Activated CD8-positive, alpha-beta memory T cell treated with anti-CD3 and anti-CD28 coated beads for 1 hour (primary cell): ENCODE results near the gene RBMS1.

Source experiments
- DNase-seq, 2 donors: peaks; one replicate each; pipeline ENCODE4 v3.0.0-alpha.2; 2020; ENCODE audit warnings: low read depth in 1 of 2; ENCODE audit errors: extremely low read depth in 1 of 2

RBMS1 gene

GRCh38 chr2:160310118-160310828 lies 183.3 kb downstream of the RBMS1 start:
- no peak for DNase-seq

DNA sequence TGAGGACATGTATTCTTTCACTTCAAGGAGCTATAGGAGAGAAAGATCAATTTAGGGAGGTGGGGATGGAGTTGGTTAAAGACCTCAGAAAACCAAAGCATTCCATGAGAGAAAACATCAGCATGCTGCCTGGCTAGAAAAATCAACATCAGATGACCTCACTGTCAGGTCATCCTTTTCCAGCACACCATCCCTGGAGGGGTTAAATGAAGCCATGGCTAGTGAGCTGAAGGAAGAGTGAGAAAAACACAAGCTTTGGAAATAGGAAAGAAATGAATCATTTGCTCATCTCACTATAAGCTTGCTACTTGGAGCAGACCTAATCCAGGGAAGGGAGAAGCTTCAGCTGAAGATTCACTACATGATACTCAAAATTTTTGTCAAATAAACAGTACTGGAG lies 184.0 kb downstream of the RBMS1 start:
- no peak for DNase-seq

DNA sequence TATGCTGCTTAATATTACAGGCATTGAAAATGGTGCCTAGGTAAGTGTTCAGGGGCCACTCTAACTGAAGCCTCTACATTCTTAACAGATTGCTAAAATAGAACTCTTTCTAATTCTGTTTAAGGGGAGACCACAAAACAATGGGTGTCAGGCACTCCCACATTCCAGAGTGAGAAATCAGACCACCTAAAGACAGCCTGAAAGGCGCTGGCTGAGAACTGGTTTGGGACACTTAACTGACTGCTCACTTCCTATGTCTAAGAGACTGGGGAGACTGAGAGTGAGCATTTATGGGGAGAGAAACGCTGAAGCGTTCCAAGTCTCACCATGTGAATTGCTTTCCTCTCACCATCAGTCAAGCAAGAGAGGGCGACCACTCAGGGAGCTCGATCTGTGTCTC lies 184.7 kb downstream of the RBMS1 start:
- no peak for DNase-seq

DNA sequence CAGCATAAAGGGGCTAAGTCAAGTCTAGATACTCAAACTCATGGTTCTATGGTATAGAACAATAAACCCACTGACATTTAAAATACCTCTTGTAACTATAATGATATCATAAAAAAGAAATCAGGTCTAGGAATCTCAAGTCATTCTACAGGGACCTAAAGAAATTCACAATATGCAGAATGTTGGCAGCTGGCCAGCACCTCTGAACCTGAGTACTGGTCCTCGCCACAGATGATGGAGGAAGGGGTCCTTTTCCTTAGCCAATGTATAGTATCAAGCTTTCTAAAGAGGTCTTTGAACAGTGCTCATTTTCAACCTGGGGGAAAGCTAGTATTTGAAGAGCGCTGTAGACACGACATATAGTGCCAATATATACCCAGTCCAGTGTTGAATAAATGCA lies 185.1 kb downstream of the RBMS1 start:
- no peak for DNase-seq

GRCh38 chr2:160306985-160307384 lies 186.6 kb downstream of the RBMS1 start:
- DNase-seq = no peak

GRCh38 chr2:160305081-160305750 lies 188.4 kb downstream of the RBMS1 start:
- no peak for DNase-seq

- no peak for DNase-seq
Measured at GRCh38 chr2:160303527-160303926, 190.1 kb downstream of the RBMS1 start.

DNA sequence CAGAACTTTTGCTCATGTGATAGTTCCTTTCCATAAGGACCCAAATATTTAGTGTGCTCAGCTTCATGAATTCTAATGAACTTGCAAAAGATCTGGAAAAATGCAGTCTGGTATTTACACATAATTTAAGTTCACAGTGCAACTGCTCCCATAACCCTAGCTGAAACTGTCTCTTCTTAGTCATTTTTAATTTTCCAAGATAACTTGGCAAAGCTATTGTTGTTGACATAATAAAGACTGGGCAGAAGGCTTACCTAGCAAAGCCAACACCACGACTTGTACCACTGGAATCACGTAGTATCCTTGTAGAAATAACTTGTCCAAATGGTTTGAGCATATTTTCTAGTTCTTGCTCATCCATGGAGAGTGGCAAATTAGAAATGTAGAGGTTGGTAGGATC lies 190.5 kb downstream of the RBMS1 start:
- DNase-seq = no peak

DNA sequence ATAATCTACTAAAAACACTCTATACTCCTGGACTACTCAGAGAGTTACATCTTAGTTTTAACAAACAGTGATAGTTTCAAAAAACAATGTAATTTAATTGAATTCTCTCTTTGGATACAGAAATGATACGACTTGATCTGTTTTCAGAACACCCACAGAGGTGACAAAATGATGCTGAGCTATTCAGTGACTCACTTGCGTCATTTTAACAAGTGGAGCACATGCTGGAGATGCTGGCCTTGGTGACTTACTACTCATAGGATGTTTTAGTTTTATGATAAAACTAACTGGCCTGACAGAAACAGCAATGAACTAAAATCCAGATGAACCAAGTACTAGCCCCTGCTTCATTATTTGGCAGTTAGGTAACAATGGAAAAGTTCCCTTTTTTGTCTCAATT lies 192.2 kb downstream of the RBMS1 start:
- no peak for DNase-seq

DNA sequence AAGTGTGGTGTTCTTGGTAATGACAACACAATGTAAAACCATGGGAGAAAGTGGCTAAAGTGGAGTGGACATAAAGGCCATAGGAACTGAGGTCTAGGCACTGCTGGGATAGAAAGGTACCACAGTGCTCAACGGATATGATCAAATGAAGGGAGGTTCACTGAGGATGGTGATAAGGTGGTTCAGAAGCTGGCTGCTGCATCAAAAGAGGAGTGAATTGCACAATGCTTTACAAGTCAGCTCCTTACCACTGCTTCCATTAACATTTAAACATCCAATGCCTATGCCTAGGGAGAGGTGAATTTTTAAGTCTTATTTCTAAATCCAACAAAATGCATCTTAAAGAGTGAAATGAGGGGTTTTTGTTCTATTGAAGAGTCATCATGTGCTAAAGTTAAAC lies 193.4 kb downstream of the RBMS1 start:
- DNase-seq = no peak

DNA sequence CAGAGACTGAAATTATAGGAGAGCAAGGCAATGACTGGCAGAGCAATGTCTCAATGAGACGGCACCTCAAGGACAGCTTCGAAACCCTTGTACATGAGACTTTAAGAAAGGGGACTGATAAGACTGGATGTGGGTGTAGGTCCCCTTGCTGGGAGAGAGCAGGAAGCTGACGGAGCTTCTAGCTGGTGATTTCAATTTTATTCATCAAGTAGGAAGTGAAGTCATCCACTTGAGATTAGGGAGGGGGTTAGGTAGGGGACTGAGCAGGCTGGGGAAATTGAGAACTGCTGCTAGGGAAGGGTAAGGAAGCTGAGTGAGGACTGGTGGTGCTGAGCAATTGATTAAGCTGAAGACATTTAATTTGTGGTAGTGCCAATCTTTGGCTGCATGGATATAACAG lies 194.1 kb downstream of the RBMS1 start:
- DNase-seq = no peak

- DNase-seq = no peak
Measured at GRCh38 chr2:160298960-160299359, 194.6 kb downstream of the RBMS1 start.

DNA sequence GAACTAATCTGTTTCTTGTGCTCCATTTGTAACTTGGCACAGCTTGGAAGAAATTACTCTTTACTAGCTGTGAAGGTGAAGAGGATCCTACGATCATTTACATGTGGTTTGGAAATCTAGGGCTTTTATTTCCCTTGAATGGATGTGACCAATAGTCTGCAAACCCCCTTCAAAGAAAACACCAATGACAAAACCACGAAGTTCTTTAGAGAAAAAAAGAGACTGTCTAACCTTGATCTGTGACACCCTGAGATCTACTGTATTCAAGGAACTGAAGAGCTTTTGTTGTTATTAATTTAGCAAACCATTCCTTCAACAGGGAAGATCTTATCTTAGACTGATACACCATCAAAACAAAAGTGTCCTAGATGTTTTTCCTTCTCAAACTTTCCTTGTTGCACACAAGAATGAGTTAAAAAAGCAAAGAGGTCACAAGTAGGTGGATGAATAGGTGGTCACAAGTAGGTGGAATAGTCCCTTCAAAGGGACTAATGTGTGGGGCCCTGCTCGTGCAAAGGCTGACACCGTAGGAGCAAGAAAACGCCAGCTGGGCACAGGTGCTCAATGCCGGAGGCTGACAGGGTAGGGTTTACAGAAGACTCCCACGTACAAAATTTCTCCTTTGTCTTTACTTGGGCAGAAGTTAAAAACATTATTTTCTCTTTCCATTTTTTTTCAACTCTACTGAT lies 197.9 kb downstream of the RBMS1 start:
- no peak for DNase-seq

GRCh38 chr2:160294889-160295288 lies 198.7 kb downstream of the RBMS1 start:
- no peak for DNase-seq

DNA sequence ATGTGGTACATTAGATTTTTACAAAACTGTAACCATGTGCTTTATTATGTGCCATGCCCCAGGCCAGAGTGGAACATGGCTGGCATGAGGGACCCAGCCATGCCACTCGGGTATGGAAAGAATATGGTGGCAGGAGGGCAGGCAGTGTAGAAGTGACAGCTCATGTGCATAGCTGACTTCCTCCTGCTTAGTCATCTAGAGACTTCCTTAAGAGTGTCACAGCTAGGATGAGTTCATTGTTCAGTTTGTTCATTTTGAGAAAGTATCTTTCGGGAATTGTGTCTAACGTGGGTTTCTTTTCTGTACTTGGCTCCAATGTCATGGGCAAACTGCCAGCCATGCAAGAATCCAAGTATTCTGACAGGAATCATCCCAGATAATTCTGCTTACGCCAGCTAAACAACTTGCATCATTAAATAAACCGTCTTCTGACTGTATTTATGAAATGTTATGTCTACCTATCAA lies 199.2 kb downstream of the RBMS1 start:
- DNase-seq = no peak

DNA sequence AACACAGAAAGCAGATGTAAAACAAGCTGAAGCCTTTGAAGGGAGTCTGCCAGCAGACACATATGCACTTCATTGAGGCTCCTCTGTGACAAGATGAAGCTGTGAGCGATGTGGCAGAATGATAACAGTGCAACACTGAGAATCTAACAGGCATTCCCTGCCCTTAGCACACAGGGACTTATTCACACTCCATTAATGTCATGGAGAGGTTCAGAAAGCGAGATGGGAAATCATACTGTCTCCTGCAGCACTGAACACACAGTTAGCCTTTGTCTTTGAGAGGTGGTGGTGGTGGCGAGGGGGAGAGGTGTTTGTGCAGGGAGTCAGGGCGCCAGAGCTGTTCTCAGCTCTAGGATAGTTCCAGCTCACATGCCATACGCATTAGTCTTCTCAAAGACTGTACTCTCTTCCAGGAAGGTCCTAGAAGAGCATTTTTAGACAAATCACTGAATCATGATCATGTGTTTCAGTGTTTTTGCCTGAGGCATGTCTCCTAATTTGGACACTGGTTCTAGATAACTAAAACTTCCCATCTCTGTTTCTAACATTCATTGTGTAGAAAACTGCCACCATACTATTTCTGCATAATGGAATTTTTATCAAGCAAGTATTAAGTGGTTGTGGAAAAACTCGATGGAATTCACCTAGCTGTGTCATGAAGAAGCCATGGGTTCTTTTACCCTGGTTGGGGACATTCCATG lies 200.1 kb downstream of the RBMS1 start:
- DNase-seq = no peak

GRCh38 chr2:160292225-160292624 lies 201.4 kb downstream of the RBMS1 start:
- no peak for DNase-seq

DNA sequence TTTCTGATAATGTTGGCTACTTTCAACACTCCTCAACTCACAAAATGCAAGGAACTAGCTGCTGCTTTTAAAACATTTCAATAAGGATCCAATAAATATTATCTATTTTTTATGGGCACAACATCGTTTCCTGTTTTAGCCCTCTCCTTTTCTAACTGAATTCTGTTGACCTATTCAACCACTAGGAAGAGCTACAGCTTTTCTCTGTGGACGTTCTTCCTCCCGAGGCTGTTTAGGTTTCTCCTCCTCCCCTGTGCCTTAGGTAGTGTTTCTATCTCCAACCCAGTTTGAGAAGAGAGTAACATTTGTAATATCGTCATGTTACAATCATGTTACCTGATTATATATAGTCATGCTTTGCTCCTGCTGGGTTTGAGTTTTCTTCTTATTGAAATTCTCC lies 202.2 kb downstream of the RBMS1 start:
- DNase-seq = no peak

- DNase-seq = no peak
Measured at GRCh38 chr2:160290598-160290997, 203.0 kb downstream of the RBMS1 start.

- no peak for DNase-seq
Measured at GRCh38 chr2:160289831-160290230, 203.8 kb downstream of the RBMS1 start.

DNA sequence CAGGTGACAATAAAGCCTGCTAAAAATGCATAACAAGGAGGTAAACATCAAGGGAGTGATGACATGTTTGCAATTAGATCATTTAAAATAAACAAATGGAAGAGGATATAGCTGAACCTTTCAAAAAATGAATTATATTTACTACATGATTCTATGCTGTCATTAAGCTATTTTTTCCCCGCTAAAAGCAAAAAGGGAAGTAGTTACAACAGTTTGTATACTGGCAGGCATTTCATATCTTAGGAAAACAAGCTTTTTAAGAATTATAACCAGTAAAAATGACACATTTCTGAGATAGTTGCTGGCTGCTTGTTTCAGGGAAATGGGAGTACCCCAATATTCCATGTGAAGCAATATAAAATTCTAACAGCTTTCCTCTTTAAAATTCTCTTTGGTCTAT lies 204.5 kb downstream of the RBMS1 start:
- DNase-seq = no peak
